Ovary (tissue), 9 donors: ENCODE results near the gene ASAP2. TPM values are rescaled to one million over a fixed set of nuclear protein-coding genes. Genes with fewer than 3 reads are reported as not detected.

Source experiments
- DNase-seq, 5 donors: peaks; one replicate each; pipeline ENCODE4 v3.0.0-alpha.2; 2019 to 2020
- H3K27ac ChIP-seq, 2 donors: fragments of 200-600 bp; one replicate each; pipeline versions ENCODE4 v1.5.1 to v1.8.0; 2019 to 2022
- H3K27me3 ChIP-seq: fragments of 200-600 bp; one replicate; pipeline ENCODE4 v1.8.0; 2022
- H3K36me3 ChIP-seq: fragments of 200-600 bp; sonication (generic); one replicate; pipeline ENCODE4 v1.5.1; 2019
- H3K4me1 ChIP-seq: one replicate; pipeline ENCODE4 v1.8.1; 2013; ENCODE audit warnings: mild to moderate bottlenecking, moderate library complexity; ENCODE audit not compliant: insufficient read depth
- H3K4me3 ChIP-seq: fragments of 200-600 bp; sonication (generic); one replicate; pipeline ENCODE4 v1.5.1; 2017
- H3K9me3 ChIP-seq, 2 donors: fragments of 200-600 bp in 1 of 2; sonication (generic) in 1 of 2; one replicate each; pipeline versions ENCODE4 v1.5.1 to v1.8.1; 2013 to 2019; ENCODE audit warnings: mild to moderate bottlenecking in 1 of 2, moderate library complexity in 1 of 2
- EP300 ChIP-seq: sonication (generic); formaldehyde crosslinking; IDR thresholded peaks from one replicate; pipeline ENCODE4 v1.6.1; 2017; ENCODE audit warnings: antibody characterized with exemption
- POLR2A ChIP-seq: fragments of 450-650 bp; IDR thresholded peaks from one replicate; pipeline ENCODE4 v1.6.1; 2017; ENCODE audit warnings: antibody characterized with exemption, mild to moderate bottlenecking, moderate library complexity
- WGBS, 3 donors: extraction: QIAGEN DNeasy Blood & Tissue Kit in 1 of 3; methylation state at CpG; one replicate each; pipeline versions ENCODE4 v1.1.5 to v1.1.7; 2013 to 2017; 5-methylcytosine and 5-hydroxymethylcytosine counted together
- intact Hi-C, 4 donors: fragments of 100-400 bp; cut with DNase I; formaldehyde crosslinking; loops; one replicate each; pipeline versions ENCODE4 v1.11.0 to v1.15.1; 2022 to 2023
- polyA plus RNA-seq, 2 donors: library from polyadenylated mRNA; stranded (reverse); fragments of 200-250 nt in 1 of 2; fragments of 350-450 nt in 1 of 2; fragmentation: Illumina TruSeq in 1 of 2; extraction: RNeasy Lipid Tissue Mini Kit (QIAGEN cat#74804) in 1 of 2; gene quantifications; one replicate each; pipeline ENCODE4 v1.2.3, GENCODE V29; 2013 to 2014
- total RNA-seq, 7 donors: library from RNA; depleted of rRNA in 2 of 7; stranded (reverse); fragments of >200 nt in 2 of 7; fragmentation: NEBNext Ultra II Directional in 3 of 7; extraction: Animal tissue kit (Norgen Biotek cat#: 25700) in 3 of 7; gene quantifications; one replicate each; pipeline versions ENCODE4 v1.1.0 to v1.2.4, GENCODE V29; 2016 to 2023
- TF ChIP-seq, protein P1 (sequence below), 3 donors: fragments of 450-650 bp in 2 of 3; fragments of 200-600 bp in 1 of 3; IDR thresholded peaks; one replicate each; pipeline versions ENCODE4 v1.5.1 to v1.8.0; 2016 to 2022; ENCODE audit warnings: antibody characterized with exemption in 3 of 3, mild to moderate bottlenecking in 1 of 3
- donor health status: DM: no; HTN: no; CAD: no; lungs with moderate emphysema.
- donor health status: DM: no; HTN: no; CAD: no.
- donor health status: Bipolar disorder and iron deficiency.
- donor health status: DM: yes; HTN: yes; CAD: no.
- donor health status: DM: no; HTN: no; CAD: no.
- donor health status: DM: yes; HTN: yes; CAD: no.

Gene ASAP2
- total and polyA plus RNA-seq, 9 donors: 10.3 to 22.7 (median 15.5) TPM

DNA sequence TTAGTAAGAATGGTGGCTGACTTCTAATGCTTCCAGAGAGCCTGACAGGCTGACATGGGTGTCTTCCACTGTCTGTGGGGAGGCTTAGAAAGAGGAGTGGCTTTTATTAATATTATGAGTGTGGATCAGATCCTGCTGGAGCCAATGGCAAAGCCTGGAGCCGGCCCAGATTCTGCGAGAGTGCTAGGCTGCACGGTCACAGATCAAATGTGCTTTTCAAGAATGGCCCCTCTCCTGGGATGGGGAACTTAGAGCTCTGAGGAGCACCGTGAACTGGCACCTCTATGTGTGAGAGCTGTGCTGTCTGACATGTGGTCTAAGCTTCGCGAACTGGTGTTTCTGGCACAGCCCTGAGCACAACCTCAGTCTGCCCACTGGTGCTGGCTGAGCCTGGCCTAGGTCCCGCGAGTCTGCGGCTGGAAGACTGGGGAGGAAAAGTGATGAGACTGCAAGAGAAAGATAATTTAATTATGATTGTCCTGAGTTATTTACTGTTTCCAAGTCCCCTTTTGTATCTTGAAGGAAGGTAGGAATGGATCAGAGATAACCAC lies 70.4 kb downstream of the ASAP2 start:
- intact Hi-C loops: no loop called here
- no peak overlapping the region for H3K4me3 ChIP-seq
- no peaks in the 10 kb centered on the region for H3K9me3 ChIP-seq
- no peaks in the 10 kb centered on the region for H3K27me3 ChIP-seq
- TF ChIP-seq, protein P1, sequence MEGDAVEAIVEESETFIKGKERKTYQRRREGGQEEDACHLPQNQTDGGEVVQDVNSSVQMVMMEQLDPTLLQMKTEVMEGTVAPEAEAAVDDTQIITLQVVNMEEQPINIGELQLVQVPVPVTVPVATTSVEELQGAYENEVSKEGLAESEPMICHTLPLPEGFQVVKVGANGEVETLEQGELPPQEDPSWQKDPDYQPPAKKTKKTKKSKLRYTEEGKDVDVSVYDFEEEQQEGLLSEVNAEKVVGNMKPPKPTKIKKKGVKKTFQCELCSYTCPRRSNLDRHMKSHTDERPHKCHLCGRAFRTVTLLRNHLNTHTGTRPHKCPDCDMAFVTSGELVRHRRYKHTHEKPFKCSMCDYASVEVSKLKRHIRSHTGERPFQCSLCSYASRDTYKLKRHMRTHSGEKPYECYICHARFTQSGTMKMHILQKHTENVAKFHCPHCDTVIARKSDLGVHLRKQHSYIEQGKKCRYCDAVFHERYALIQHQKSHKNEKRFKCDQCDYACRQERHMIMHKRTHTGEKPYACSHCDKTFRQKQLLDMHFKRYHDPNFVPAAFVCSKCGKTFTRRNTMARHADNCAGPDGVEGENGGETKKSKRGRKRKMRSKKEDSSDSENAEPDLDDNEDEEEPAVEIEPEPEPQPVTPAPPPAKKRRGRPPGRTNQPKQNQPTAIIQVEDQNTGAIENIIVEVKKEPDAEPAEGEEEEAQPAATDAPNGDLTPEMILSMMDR (IDR thresholded peaks at IDR 0.05): no peak
- no peak for TF ChIP-seq POLR2A
- no peak for TF ChIP-seq EP300
- WGBS, 3 donors: 74 to 90% (median 86%) methylated on average over 9 of the region's 9 CpGs
- H3K4me1 ChIP-seq: peaks cover 1% of the 10 kb centered on the region
- no peaks in the 10 kb centered on the region for H3K36me3 ChIP-seq
- DNase-seq: no peak
- H3K27ac ChIP-seq: no peak overlapping the region

DNA sequence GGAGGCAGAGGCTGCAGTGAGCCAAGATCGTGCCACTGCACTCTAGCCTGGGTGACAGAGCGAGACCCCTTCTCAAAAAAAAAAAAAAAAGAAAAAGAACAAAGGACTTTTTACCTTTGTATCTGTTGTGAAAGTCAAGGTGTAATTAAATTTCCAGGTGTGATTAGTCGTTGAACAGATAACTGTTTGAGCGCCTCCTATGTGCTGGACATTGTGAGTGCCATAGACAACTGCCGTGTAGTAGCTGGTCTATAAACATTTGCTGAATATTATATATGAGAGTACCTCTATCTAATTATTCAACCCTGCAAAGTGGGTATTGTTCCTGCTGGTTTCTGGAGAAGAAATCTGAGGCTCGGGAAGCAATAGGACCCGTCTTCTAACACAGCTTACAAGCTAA lies 71.8 kb downstream of the ASAP2 start:
- 95 to 97% (median 96%) methylated on average over 7 of the region's 7 CpGs for WGBS, 3 donors
- H3K27me3 ChIP-seq: no peaks in the 10 kb centered on the region
- TF ChIP-seq POLR2A (no peak), EP300 (no peak)
- TF ChIP-seq, protein P1 (IDR thresholded peaks at IDR 0.05): no peak
- no peak for DNase-seq
- H3K27ac ChIP-seq: no peak overlapping the region
- H3K9me3 ChIP-seq: no peaks in the 10 kb centered on the region
- H3K4me1 ChIP-seq: peaks cover 1% of the 10 kb centered on the region
- no peaks in the 10 kb centered on the region for H3K36me3 ChIP-seq
- H3K4me3 ChIP-seq: no peak overlapping the region
- intact Hi-C loops: no loop called here

DNA sequence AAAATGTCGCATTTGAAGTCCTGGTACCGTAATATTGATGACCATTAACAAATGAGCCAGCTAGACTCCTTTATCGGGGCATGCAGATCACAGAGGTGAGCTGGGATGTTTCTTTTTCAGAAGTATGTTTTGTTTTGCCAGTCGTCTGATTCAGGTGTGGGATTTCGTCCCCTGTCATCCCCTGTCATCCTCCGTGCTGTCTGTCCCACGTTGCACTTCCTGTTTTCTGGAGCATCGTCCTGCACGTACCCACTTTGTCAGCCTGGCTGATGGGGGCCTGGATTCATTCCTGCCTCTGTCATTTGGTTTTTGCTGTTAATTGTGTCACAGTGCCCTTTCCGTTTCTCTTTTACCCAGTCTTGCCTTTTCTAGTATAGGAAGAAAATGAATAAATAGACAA lies 72.8 kb downstream of the ASAP2 start:
- TF ChIP-seq, protein P1 (IDR thresholded peaks at IDR 0.05): no peak
- TF ChIP-seq POLR2A (no peak), EP300 (no peak)
- H3K4me3 ChIP-seq: no peak overlapping the region
- DNase-seq: no peak
- no peak overlapping the region for H3K27ac ChIP-seq
- no peaks in the 10 kb centered on the region for H3K36me3 ChIP-seq
- H3K27me3 ChIP-seq: no peaks in the 10 kb centered on the region
- no peaks in the 10 kb centered on the region for H3K9me3 ChIP-seq
- intact Hi-C loops: no loop called here
- 88 to 90% (median 90%) methylated on average over 10 of the region's 10 CpGs for WGBS, 3 donors
- no peaks in the 10 kb centered on the region for H3K4me1 ChIP-seq

DNA sequence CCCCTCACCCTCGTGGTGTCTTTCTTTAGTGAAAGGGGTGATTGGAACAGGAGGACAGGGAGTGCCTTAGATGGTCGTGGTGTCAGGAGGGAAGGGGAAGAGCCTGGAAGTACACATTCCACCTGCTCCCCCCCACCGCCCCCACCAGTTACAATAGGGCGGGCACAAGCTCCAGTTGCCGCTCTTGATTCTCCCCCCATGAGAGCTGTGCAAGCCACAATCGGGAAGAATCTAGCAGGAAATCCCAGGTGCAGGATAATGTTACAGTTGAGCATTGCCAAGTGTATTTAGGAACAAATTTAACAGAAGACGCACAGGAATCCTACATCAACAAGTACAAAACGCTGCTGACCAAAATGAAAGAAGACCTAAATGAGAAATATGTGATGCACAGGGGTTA lies 73.6 kb downstream of the ASAP2 start:
- Histone ChIP-seq H3K4me1 (no peaks in the 10 kb centered on the region), H3K4me3 (no peak overlapping the region), H3K27me3 (no peaks in the 10 kb centered on the region), H3K9me3 (no peaks in the 10 kb centered on the region), H3K27ac (no peak overlapping the region), H3K36me3 (no peaks in the 10 kb centered on the region)
- TF ChIP-seq POLR2A (no peak), EP300 (no peak)
- TF ChIP-seq, protein P1 (IDR thresholded peaks at IDR 0.05): no peak
- intact Hi-C loops: no loop called here
- DNase-seq: no peak
- WGBS, 3 donors: 71 to 77% (median 72%) methylated on average over 8 of the region's 8 CpGs
